Measurements from ENCODE around the gene METTL6.

The METTL6 gene

DNA sequence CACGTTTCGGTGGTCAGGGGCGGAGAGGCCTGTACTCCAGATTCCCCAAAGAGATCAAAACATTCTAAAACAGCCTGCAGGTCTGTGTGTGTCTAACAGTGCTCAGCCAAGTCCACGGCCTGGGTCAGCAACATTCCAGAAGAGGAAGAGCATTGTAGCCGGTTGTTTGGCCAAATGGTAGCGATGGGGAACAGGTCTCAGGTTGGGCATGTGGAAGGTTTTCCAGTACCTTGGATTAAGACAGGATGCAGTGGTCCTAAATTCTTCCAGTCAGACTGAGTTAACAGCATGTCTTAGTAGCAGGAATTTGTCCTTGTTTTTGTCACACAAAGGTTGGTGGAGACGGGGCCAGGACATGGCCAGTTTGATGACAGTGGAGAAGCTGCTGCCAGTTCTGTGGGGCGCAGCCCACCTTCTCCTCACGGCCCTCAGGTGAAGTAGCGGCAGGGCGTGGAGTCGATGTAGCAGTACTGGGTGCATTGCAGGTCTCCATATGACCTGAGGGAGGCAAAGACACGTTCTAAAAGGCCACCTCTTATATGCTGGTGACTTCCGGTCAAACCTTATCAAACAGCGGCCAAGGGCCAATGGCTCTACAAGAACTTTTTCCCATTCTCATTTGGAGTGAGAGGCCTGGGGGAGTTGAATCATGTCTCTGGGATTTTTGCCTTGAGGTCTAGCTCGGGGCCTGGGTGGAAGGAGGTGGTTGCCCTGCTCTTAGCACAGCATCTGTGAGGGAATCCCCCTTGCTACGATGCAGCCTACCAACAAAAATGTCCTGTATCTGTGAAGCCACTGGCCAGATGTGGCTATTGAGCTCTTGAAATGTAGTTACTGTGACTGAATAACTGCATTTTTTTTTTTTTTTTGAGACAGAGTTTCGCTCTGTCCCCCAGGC is 24.1 kb upstream of the METTL6 start:
- Histone ChIP-seq H3K27me3 (ENCODE audit: control insufficient read depth, insufficient read depth, low read length) (no peaks in the 10 kb centered on the region), H3K79me2 (no peaks in the 10 kb centered on the region), H3K4me1 (no peaks in the 10 kb centered on the region), H3K4me2 (ENCODE audit: low read length) (no peak overlapping the region), H2AFZ (no peak overlapping the region), H3K9ac (no peak overlapping the region), H3K9me3 (ENCODE audit: control insufficient read depth, low read length) (no peaks in the 10 kb centered on the region), H3K27ac (no peak overlapping the region), H3K36me3 (ENCODE audit: control insufficient read depth, insufficient read depth, low read length) (no peaks in the 10 kb centered on the region), H3K4me3 (ENCODE audit: low read depth, low read length) (no peak overlapping the region)
- TF ChIP-seq, protein P1, sequence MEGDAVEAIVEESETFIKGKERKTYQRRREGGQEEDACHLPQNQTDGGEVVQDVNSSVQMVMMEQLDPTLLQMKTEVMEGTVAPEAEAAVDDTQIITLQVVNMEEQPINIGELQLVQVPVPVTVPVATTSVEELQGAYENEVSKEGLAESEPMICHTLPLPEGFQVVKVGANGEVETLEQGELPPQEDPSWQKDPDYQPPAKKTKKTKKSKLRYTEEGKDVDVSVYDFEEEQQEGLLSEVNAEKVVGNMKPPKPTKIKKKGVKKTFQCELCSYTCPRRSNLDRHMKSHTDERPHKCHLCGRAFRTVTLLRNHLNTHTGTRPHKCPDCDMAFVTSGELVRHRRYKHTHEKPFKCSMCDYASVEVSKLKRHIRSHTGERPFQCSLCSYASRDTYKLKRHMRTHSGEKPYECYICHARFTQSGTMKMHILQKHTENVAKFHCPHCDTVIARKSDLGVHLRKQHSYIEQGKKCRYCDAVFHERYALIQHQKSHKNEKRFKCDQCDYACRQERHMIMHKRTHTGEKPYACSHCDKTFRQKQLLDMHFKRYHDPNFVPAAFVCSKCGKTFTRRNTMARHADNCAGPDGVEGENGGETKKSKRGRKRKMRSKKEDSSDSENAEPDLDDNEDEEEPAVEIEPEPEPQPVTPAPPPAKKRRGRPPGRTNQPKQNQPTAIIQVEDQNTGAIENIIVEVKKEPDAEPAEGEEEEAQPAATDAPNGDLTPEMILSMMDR (IDR thresholded peaks at IDR 0.05), result no peak

DNA sequence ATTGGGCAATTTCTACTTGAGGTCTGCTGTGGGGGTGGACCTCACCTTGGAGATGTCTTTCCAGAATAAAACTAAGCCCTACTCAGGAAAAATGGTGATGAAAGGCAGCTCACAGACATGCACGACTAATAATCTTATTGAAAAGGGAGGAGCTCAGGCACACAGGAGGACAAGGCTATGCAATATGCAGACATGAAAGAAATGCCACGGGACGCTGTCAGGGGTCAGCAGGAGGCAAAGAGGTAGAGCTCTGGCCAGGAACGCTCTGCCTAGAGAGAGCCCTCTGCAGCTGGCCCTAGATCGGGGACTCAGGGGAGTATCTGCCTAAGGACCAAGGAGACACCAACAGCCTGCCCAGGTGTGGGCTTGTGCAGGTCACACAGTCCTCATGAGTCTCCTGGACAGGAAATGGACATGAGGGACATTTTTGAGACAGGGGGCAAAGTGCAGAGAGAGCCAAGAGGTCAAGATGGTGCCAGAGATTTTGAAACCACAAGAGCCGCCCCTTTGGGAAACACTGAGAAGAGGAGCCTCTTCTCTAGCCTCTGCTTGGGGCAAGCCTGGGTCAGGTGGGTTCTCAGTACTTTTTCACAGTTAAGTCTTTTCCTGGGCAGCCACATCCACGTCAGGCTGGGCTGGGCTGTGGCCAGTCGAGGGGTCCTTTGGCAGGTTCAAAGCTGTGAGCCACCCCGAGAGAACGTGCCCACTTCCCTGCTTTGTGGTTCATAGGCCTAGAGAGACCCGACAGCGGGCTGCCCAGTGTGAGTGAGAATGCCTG is 23.3 kb upstream of the METTL6 start:
- H3K9ac ChIP-seq, result no peak overlapping the region
- TF ChIP-seq, protein P1 (IDR thresholded peaks at IDR 0.05), result no peak

GRCh38 chr3:15449489-15450224 is 22.3 kb upstream of the METTL6 start:
- Histone ChIP-seq H3K4me1 (no peaks in the 10 kb centered on the region), H3K9me3 (ENCODE audit: control insufficient read depth, low read length) (no peaks in the 10 kb centered on the region), H3K79me2 (no peaks in the 10 kb centered on the region), H3K27me3 (ENCODE audit: control insufficient read depth, insufficient read depth, low read length) (no peaks in the 10 kb centered on the region), H3K27ac (no peak overlapping the region), H2AFZ (no peak overlapping the region), H3K36me3 (ENCODE audit: control insufficient read depth, insufficient read depth, low read length) (no peaks in the 10 kb centered on the region), H3K4me3 (ENCODE audit: low read depth, low read length) (no peak overlapping the region), H3K9ac (no peak overlapping the region), H3K4me2 (ENCODE audit: low read length) (no peak overlapping the region)
- TF ChIP-seq, protein P1 (IDR thresholded peaks at IDR 0.05), result no peak

More for the DNA sequence above, 23.3 kb upstream of the METTL6 start:
- H3K79me2 ChIP-seq, result no peaks in the 10 kb centered on the region
- H3K4me3 ChIP-seq (ENCODE audit: low read depth, low read length), result no peak overlapping the region
- H2AFZ ChIP-seq, result no peak overlapping the region
- no peaks in the 10 kb centered on the region for H3K27me3 ChIP-seq (ENCODE audit: control insufficient read depth, insufficient read depth, low read length)
- no peak overlapping the region for H3K27ac ChIP-seq
- H3K36me3 ChIP-seq (ENCODE audit: control insufficient read depth, insufficient read depth, low read length), result no peaks in the 10 kb centered on the region
- H3K9me3 ChIP-seq (ENCODE audit: control insufficient read depth, low read length), result no peaks in the 10 kb centered on the region
- no peak overlapping the region for H3K4me2 ChIP-seq (ENCODE audit: low read length)
- no peaks in the 10 kb centered on the region for H3K4me1 ChIP-seq

- TF ChIP-seq, protein P1 (IDR thresholded peaks at IDR 0.05), result no peak
- Histone ChIP-seq H2AFZ (no peak overlapping the region), H3K27me3 (ENCODE audit: control insufficient read depth, insufficient read depth, low read length) (no peaks in the 10 kb centered on the region), H3K9ac (no peak overlapping the region), H3K79me2 (no peaks in the 10 kb centered on the region), H3K4me2 (ENCODE audit: low read length) (no peak overlapping the region), H3K36me3 (ENCODE audit: control insufficient read depth, insufficient read depth, low read length) (no peaks in the 10 kb centered on the region), H3K4me3 (ENCODE audit: low read depth, low read length) (no peak overlapping the region), H3K9me3 (ENCODE audit: control insufficient read depth, low read length) (no peaks in the 10 kb centered on the region), H3K27ac (no peak overlapping the region), H3K4me1 (no peaks in the 10 kb centered on the region)
Measured at GRCh38 chr3:15443826-15444524, 16.6 kb upstream of the METTL6 start.
